GM18498 (cell line): ENCODE measurements around the gene SPATS1.

Source experiments
- ATAC-seq: cut with Tn5 transposase; IDR thresholded peaks from one replicate; pipeline ENCODE4 v1.9.1; 2021; ENCODE audit warnings: mild to moderate bottlenecking, moderate library complexity; ENCODE audit not compliant: unreplicated experiment

Gene SPATS1, protein sequence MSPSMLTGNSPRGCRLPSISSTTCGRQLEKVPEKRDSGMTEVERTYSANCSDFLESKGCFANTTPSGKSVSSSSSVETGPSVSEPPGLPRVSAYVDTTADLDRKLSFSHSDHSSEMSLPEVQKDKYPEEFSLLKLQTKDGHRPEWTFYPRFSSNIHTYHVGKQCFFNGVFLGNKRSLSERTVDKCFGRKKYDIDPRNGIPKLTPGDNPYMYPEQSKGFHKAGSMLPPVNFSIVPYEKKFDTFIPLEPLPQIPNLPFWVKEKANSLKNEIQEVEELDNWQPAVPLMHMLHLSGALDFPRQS

DNA sequence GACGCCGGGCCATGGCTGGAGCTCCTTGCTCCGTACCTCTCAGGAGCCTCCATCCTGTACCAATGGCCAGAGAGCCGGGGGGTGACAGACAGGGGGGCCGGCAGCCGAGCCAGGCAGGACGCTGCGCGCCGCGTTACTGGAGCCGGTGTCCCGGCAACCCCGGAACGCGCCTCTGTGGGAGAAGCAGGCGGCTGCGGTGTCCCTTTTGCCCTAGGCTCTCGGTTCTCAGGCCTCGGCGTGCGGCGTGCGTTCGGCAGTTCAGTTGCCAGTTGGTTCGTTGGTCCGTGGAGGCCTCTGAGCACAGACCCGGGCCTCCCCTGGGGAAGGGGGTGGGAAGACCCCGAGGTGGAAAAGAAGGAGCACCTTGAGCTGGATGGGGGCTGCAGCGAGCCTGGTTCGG is at the start of gene SPATS1:
TSS of gene SPATS1 (plus strand) at position 162 of the 400 bp plus-strand sequence. CDS start 446 bp downstream, outside the sequence.
- ATAC-seq, result no peak

- no peak for ATAC-seq
Measured at GRCh38 chr6:44292661-44293365, 49.6 kb upstream of the SPATS1 start.

DNA sequence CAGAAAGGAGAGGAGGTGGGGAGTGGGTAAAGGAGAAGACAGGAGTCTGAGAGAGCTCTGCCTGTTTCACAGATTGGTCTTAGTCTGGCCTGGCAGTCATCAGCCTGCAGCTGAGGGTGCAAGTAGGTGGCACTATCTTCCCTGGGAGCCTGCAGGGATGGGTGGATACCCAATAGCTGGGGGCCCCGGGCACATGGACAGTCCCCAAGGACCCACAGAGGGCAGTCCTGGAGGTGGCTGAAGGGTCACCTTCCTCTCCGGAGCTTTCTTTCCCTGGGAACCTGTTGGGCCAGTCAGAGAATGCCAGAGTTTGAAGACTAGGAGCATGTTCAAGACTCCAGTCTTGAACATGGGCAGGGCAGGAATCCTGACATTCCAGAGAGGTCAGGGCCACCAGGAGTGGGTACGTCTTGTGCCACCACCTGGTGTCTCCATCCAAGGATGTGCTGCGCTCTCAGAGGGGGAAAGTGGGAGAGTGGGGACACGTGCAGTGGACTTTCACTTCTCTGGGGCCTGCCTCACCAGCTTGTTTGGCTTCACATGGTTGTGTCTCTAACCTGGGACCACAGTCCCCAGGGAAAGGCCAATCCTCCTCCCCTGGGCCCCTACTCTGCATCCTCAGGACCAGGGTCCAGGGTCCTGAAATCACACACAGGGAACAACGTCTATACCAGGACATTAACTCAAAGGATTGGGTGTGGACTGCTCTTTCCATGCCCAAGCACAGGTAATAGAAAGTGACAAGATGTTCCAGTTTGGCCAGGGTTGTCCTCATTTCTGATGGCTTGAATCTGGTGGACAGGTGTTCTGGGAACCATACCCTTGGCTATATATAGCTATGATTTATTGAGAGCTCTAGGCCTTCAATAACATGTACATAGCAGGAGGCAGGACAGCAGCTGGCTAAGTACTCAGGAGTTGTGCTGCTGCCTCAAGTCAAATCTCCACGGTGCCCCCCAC is 47.3 kb upstream of the SPATS1 start:
- no peak for ATAC-seq

DNA sequence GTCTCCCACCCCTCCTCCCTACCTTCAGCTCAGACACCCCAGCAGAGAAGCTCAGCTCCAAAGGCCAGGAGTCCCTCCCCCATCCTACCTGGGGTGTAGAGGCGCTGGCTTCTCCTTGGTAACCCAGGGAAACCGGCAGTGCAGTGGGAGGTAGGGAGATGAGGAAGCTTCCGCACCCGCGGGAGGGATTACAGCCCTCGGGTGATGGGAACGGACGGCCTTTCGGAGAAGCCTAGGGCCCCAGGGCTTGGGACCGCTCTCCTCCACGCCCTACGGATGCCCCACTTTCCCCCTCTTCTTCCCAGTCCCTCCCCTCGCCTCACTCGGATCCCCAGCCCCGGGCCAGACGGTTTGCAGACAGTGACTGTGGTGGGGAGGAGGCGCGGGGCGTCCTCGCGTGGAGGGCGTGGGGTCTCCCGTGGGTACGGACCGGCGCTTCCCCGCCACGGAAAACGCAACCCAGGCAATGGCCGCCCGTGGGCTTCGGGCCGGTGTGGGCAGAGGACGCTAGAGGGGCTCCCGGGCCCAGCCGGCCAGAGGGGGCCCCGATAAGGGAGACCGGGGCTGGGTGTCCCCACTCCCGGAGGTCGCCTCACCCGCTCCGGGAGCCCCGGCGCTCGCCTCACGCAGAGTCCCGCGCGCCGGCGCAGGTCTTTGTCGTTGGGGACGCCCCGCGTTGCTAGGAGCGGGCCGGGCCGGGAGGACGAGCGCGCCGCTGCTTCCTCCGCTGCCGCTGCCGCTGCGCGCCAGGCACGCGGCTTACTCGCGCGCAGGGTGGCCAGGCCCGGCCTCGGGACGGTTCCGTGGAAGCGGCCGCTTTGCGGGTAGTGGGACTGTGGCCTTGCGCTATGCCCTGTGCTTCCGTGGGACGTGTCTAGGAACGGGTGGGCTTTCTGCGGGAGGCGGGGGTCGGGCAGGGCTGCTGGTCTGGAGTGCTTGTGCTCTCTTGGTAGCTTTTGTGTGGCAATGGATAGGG is 45.1 kb upstream of the SPATS1 start:
- peak; percentile 66 for ATAC-seq

- ATAC-seq, result no peak
Measured at GRCh38 chr6:44298055-44298803, 44.2 kb upstream of the SPATS1 start.

- no peak for ATAC-seq
Measured at GRCh38 chr6:44298864-44299263, 43.6 kb upstream of the SPATS1 start.

DNA sequence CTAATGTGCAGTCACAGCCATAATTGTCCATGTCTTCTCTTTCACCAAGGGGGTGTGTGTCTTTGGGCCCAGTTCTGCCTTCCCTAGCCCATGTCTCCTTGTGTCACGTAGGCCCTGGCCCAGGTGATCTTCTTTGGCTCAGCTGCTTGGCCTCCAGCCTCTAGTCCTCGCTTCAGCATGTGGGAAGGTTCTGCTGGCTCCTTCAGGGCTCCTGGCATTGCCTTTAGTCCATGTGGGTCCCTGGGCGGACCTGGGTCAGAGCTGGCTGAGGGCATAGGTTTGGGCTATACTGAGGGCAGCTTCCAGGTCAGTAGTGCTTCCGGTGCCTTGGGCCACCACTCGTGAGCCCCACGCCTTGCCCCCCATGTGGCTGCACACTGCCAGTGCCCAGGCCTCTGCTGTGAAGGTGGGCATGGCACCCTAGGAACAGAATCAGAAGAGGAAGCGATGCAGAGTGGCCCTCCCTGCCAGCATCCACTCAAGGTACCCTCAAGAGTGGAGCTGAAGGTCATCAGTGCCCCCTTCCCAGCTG is 42.1 kb upstream of the SPATS1 start:
- no peak for ATAC-seq

- ATAC-seq, result no peak
Measured at GRCh38 chr6:44301106-44301505, 41.3 kb upstream of the SPATS1 start.

DNA sequence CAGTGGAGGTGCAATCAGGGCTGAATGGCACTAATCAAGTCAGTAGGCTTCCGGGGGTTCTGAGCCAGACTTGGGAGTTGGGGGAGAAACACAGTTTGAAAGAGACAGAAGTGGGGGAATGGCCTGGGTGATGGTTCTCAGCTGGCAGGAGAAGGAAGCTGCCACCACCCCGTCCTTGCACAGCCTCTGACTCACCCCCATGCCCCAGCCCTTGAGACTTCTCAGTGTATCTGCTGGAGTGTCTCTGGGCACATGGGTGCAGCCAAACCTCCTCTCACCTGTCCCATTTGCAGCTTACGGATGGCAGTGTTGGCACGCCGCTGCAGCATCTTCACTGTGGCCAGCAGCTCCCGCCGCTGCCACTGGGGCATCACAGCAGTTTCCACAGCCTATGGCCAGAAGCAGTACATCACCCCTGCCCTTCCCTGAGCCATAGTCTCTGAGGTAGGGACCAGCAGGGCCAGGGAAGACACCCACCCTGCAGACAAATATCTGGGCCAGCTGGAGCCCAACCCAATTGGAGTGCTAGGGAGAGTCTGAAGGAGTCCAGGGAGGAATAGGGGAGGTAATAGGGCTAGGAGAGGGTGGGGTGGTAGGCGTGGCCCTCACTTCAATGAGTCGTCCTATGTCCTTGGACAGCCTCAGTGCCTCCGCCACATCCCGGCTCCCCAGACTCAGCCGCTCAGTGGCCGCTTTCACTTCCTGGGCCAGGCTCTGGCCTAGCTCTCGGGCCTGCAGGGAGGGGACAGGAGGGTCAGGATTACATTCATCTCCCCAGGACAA is 40.5 kb upstream of the SPATS1 start:
- ATAC-seq, result no peak

GRCh38 chr6:44302856-44303255 is 39.6 kb upstream of the SPATS1 start:
- ATAC-seq, result no peak

GRCh38 chr6:44303842-44304241 is 38.6 kb upstream of the SPATS1 start:
- ATAC-seq, result no peak

DNA sequence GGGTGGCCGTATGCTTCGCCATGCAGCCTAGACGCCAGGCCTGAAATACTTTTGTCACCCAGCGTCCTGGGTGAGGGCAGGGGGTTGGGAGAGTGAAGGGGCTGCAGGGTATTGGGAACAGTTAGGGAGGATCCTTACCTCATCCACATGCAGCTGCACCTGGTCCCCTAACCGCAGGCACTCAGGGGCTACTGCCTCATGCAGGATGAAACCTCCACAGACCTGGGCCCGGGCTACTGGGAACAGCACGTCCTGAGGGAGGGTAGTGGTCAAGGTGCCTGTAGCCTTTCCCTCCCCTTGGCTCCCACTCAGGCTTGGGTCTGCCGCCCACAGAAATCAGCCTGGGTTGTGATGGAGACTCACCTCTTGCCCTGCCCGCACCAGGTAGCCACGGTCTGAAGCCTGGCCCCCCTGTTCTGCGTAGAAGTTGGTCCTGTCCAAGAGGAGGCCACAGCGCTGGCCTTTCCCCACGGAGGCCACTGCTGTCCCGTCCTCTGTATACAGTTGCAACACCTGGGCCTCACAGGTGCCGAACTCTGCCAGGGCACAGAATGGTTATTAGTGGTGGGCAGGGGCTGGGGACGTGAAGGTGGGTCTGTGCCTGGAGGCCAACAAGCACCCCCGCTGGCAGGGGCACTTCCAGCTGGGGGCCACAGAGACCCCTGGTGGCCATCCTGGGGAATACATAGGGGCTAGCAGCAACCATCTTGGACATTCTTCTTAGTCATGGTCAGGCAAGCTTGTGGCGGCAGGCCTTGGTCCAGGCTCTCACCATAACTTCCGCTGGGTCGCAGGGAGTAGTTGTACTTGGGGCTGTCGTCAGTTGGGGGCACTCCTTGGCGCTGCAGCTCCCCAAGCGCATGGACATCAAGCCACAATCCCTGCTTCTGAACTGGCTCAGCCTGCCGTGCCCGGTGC is 37.9 kb upstream of the SPATS1 start:
- ATAC-seq, result no peak

GRCh38 chr6:44305200-44305725 is 37.2 kb upstream of the SPATS1 start:
- ATAC-seq, result no peak

- no peak for ATAC-seq
Measured at GRCh38 chr6:44306710-44307109, 35.7 kb upstream of the SPATS1 start.

- no peak for ATAC-seq
Measured at GRCh38 chr6:44307217-44307616, 35.2 kb upstream of the SPATS1 start.

DNA sequence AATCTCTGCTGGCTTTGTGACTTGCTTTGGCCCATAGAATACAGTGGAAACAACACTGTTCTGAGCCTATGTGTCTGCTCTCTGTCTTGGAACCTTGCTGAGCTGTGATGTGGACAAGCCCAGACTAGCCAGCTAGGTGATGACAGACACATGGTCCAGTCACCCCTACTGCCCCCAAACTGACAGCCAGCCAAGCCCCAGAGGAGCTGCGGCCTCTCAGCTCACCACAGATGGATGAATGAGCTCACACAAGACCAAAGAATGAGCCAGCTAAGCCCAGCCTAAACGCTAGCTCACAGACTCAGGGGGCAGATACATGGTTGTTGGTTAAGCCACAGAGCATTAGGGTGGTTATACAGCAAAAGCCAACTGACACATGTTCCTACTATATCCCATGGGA is 33.4 kb upstream of the SPATS1 start:
- ATAC-seq, result no peak

- no peak for ATAC-seq
Measured at GRCh38 chr6:44309631-44310030, 32.8 kb upstream of the SPATS1 start.
